HG02981 (cell line): ENCODE measurements around the gene FBXO11.
A peak's percentile ranks its signal among the peaks of the same experiment; 100 is the strongest.
"Not testable (repeated sequence)": the region's sequence is repeated elsewhere in the genome, so short reads cannot be mapped to it uniquely, and the experiment has no call there.

Experiments used
- ATAC-seq: cut with Tn5 transposase; IDR thresholded peaks from one replicate; pipeline ENCODE4 v1.9.1; 2021; ENCODE audit warnings: mild to moderate bottlenecking, moderate library complexity; ENCODE audit not compliant: unreplicated experiment

The FBXO11 gene

DNA sequence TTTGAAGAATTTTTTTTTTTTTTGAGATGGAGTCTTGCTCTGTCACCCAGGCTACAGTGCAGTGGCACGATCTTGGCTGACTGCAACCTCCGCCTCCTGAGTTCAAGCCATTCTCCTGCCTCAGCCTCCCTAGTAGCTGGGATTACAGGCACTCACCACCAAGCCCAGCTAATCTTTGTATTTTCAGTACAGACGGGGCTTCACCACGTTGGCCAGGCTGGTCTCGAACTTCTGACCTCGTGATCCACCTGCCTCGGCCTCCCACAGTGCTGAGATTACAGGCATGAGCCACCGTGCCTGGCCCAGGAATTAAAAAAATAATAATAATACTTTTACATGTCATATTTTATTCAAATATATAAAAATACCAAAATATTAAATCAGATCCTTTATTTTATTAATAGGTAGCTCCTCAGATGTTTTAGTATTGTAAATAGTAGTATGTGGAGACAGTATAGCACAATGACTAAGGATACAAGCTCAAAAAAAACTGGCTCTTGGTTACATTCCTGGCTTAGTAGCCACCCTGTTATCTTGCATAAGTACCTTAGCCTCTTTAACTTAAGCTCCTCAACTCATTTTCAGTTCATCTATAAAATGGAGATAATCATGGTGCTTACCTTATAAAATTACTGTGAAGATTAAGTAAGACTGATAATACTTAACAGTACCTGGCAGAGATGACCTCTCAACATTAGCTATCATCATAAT lies 53.1 kb downstream of the FBXO11 start:
- not testable (repeated sequence) for ATAC-seq

DNA sequence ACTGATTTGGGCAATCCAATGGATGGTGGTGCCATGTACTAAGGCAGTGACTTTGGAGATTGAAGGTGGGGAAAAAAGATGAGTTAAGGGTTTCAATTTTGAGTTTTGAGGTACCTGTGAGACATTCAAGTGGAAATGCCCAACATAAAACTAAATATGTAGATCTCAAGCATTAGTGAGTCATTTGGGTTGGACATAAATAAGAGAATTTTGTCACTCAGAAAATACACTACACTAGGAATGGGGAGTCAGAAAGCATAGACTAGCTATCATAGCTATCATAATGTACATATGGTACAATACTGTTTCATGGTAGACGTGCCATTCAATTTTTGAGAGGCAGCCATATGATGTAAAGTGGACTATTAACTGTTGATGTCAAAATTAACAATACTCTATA lies 56.1 kb downstream of the FBXO11 start:
- ATAC-seq: no peak

DNA sequence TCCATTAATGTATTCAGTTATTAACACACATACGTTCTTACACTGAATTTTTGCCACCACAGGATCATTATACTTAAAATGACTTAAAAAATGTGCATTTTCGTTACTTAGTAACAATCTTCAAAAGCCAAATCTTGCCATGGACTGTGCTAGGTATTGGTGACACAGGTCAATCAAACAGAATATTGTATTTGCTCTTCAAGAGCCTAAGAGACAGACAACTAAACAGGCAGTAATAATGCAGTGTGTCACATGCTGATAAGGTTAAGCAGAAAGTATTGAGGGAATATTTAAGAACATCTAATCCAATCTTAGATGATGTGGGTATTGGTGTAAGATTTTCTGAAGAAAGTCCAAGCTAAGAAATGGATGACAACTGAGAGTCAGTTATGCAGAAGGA lies 56.9 kb downstream of the FBXO11 start:
- ATAC-seq: no peak

DNA sequence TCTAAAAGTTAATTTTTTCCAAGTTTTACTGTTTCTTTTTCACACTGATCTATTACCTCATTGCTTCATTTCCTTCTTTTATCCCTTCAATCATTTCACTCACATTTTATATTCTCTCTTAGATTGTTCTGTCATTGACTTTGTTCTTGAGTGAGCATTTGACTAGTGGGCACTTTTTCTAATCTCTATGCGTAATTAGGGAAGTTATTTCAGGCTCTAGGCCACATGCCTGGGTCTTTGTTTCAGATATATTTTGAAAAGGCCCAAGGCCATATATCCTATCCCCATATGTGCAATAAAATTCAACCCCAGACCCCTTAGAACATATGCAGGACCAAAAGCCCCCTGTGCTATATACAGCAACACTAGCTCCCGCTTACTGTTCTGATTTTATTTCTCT lies 62.1 kb downstream of the FBXO11 start:
- ATAC-seq: no peak

DNA sequence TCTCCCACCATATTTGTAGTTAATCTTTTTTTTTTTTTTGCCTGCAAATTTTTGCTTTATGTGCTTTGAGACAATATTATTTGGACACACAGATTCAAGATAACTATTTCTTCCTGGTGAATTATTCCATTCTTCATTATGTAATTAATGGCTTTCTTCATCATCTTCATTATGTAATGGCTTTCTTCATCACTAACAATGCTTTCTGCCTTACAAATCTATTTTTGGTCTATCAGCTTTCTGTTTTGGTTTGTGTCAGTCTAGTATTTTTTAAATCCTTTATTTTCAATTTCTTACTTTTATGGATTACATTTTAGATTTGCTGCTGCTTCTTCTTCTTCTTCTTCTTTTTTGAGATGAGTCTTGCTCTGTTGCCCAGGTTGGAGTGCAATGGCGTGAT lies 62.9 kb downstream of the FBXO11 start:
- ATAC-seq: no peak

DNA sequence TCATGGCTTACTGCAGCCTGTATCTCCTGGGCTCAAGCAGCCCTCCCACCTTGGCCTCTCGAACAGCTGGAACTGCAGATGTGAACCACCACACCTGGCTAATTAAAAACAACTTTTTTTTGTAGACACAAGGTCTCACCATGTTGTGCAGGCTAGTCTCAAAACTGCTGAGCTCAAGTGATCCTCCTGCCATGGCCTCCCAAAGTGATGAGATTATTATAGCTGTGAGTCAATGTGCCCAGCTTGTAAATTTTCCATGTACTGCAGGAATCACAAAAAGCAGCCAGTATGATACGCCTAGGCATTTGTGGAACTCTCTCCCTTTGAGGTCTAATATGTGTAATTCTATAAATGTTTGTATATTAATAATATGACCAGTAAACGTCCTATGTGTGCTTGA lies 63.5 kb downstream of the FBXO11 start:
- no peak for ATAC-seq

DNA sequence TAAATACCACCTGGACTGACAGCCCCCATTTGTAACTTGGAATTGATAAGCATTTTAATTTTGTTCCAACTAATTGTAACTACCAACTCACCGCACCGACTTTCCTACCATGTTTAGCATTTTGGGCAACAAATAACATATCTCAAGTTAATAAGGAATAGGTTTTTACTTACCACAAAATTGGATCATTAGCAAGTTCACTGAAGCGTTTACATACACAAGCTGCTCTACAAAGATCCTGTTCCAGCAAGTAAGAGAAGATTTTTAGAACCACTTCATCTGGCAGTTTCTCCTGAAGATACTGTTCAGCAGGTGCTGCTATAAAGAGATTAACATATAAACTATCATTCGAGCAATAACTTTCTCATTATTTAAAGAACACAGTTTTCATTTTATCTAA lies 67.6 kb downstream of the FBXO11 start:
- ATAC-seq: no peak

DNA sequence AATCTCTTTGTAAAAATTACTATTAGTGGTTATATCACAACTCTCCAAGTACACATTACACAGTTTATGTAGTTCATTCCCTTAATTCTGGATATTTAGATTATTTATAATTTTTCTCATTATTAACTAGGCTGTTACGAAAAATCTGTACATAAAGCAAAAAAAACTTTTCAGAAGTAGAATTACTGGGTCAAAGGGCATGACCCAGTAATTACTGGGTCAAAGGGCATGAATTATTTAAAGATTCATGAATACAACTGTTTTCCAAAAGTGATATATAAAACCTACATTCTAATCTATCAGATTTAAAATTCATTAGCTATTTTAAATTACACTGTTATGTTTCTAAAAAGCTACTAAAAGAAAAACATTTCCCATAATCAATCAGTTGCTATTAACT lies 68.0 kb downstream of the FBXO11 start:
- ATAC-seq: no peak

DNA sequence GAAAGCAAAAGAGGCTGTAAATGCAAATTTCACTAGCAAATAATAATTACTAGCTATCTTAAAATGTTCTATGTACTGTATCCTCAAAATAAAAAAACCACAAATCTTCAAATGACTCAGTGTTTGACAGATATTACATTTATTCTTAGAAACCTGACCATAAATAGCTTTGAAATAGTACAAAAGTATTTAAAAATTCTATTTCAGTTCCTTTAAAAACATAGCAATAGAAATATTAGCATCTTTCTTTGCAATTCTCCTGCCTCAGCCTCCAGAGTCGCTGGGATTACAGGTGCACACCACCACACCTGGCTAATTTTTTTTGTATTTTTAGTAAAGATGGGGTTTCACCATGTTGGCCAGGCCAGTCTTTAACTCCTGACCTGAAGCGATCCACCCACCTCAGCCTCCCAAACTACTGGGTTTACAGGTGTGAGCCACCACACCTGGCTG lies 72.8 kb downstream of the FBXO11 start:
- peak; percentile 82 for ATAC-seq

DNA sequence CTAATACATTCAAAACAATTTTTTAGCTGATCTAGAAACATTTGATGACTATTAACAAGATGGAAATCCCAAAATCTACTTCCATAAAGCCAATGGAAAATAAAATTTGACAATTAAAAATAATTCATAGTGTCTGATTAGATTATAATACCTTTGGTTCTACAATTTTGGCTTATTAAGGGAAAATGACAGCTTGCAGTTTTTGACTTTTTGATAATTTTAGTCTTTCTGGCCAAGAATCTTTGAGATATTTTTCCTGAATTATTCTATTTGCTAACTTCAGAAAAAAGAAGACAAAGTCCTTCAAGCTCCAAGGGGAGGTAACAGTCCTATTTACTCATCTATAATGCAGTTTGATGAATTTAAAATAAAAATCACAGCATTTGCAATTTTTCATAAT lies 83.8 kb downstream of the FBXO11 start:
- no peak for ATAC-seq

DNA sequence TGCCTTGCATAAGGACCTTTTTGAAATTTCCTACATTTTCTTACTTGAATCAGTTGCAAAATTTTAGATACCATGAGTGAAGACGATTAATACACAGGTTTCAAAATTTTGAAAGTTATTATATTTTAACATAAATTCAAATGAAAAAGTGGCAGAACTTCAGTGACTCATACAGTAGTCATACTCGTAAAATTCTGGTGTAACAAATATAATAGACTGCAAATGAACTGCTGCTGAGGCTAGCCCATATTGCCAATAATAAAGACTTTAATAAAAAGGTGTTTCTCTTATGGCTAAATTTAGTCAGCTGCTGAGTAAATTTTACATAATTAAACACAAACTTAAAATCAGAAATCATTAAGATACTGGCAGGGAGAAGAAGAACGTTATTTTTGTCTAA lies 86.5 kb downstream of the FBXO11 start:
- ATAC-seq: no peak

DNA sequence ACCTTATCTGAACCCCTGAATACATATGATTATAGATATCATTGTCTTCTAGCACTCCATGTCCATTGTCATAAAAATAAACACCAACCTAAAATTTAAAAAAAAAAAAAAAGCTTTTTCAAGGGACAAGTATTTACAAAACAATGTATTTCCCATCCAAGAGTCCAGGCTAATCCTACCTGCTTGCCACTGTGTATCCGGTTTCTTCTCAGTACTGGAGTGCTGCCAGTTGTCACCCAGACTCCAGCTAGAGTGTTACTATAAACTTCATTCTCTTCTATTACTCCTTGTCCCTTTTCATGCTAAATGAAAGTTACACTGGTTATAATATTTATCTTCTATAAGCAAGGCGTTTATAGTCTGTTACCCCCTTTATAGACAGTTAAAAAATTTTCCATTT lies 87.5 kb downstream of the FBXO11 start:
- ATAC-seq: no peak

DNA sequence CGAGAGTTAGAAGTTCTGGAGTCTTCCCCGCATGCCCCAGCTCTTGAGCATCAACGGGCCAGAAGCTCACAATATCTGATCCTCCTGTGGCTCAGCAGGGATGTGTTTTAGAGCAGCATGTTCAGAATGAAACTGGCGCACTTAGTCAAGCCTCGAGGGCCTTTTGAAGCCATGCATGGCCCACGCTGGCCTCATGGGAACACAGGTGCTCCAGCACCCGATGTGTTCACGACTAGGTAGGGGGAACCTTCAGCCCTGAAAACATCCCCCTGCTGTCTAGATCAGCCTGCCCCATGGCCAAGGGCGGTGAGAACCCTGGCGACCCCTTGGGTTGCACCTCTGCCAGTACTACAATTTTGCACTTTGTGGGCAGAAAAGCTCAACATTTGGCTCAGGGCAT lies 90.5 kb downstream of the FBXO11 start:
- no peak for ATAC-seq

DNA sequence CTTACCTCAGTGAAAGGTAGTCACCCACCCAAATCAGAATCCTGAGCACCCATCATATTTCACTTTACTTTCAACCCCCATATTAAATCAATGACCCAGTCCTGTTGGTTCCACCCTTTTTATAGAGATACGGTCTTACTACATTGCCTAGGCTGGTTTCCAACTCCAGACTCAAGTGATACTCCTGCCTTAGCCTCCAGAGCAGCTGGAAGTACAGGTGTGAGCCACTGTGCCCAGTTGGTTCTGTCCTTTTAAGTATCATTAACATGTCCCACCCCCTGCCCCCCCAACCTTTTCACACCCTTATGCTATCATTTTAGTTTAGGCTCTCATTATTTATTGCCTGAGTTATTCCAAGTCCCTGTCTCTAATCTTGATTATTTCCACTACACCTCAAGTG lies 94.6 kb downstream of the FBXO11 start:
- no peak for ATAC-seq

DNA sequence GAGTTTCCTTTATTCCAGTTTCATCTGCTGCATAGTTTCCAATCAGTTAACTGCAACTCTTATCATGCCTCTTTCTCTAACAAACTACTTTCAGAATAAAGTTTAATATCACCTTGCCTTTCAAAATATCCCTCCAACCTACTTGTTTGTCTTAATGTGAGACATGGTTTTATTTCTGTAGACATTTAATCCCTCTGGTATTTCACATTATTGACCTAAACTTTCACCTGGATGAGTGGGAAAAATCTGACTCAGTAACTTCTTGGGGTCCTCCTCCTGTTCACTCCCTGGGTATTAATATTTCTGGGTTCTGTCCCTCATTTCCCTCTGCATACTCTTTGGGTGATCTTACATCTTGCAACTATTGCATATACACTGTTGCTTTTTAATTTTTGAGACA lies 95.4 kb downstream of the FBXO11 start:
- no peak for ATAC-seq

DNA sequence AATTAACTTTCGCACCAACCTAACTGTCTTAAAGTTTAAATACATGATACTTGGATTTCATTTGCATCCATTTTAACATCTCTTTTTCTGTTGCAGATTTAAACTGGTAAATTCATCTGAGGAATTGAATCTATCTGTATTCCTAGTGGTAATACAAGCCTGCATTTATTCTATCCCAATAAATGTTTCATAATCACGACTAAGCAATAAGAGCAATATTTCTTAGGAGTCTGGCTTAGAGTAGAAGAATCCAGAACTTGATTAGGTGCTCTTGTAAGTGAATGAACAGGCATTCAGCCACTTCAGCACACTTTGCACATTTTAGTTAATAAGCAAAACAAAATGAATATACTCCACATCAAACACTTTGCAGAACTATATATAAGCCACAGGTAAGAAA lies 96.4 kb downstream of the FBXO11 start:
- ATAC-seq: no peak

DNA sequence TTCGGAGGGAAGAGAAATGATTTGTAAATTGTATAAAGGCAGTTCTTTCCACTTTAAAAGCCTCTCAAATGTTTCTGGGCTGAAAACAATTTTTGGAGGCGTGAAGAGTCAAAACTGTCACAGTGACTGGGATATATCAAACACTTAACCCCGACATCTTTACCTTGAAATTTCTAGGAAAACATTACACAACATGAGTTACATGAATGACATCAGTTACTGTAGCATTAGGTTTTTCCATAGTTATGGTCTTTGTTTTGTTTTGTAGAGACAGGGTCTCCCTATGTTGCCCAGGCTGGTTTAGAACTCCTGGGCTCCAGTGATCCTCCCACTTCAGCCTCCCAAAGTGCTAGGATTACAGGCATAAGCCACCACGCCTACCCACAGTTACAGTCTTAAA lies 97.7 kb downstream of the FBXO11 start:
- no peak for ATAC-seq

DNA sequence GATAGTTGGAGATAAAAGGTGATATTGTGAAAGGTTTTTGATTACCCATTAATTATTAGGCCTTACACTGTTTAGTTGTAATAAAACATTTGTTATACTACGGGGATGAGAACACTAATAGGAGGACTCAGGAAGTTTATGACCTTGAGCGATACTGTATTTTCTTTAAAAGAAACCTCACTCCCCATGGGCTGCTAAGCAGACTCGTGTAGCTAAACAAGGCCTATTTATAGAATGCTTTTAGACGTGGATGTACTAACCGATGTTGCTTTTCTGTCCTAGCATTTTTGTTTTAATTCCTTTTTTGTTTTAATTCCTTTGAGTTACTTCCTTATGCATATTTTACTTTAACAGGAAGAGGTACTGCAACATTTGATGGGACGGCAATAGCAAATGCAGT lies 100.4 kb downstream of the FBXO11 start:
- ATAC-seq: no peak

DNA sequence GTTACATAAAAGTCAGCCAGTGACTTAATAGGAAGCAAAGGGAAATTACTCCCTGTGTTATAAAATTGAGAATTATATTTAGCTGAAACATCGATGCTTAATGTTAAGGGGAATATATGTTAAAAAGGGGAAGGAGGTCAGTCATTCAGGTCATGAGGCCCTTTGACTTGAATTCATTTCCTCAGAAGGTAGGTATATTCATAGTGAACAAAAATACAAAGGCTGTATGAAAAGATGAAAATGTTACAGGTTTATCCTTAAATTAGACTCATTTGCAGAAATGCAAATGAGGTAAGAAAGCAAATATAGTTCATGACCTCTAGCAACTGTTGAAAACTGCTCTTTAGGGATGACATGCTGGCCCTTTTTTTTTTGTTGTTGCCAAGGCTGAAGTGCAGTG lies 102.5 kb downstream of the FBXO11 start:
- no peak for ATAC-seq

DNA sequence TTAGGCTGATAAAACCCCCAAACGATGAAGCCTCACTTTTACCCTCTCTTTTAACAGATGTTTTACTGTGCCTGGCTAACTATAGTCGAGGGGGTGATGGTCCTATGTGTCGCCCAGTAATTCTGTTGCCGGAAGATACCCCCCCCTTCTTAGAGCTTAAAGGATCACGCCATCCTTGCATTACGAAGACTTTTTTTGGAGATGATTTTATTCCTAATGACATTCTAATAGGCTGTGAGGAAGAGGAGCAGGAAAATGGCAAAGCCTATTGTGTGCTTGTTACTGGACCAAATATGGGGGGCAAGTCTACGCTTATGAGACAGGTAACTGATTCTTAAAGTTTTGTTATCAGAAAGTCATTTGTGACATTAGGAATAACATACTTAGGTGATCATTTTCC lies 102.9 kb downstream of the FBXO11 start:
- no peak for ATAC-seq

DNA sequence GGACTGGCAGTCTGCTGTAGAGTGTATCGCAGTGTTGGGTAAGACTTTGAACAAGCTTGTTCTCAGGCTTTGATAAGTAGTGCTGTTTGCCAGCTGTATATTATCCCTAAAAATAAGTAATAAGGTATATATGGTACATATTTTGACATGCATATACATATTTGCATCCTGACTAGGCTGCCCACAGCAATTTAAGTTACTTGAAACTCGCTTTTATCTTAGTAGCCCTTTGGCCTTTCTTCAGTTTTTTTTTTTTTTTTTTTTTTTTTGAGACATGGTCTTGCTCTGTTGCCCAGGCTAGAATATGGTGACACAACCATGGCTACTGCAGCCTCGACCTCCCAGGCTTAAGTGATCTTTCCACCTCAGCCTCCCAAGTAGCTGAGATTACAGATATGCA lies 105.2 kb downstream of the FBXO11 start:
- no peak for ATAC-seq

DNA sequence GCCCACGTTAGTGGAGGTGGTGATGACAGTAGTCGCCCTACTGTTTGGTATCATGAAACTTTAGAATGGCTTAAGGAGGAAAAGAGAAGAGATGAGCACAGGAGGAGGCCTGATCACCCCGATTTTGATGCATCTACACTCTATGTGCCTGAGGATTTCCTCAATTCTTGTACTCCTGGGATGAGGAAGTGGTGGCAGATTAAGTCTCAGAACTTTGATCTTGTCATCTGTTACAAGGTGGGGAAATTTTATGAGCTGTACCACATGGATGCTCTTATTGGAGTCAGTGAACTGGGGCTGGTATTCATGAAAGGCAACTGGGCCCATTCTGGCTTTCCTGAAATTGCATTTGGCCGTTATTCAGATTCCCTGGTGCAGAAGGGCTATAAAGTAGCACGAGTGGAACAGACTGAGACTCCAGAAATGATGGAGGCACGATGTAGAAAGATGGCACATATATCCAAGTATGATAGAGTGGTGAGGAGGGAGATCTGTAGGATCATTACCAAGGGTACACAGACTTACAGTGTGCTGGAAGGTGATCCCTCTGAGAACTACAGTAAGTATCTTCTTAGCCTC lies 107.2 kb downstream of the FBXO11 start:
- no peak for ATAC-seq

DNA sequence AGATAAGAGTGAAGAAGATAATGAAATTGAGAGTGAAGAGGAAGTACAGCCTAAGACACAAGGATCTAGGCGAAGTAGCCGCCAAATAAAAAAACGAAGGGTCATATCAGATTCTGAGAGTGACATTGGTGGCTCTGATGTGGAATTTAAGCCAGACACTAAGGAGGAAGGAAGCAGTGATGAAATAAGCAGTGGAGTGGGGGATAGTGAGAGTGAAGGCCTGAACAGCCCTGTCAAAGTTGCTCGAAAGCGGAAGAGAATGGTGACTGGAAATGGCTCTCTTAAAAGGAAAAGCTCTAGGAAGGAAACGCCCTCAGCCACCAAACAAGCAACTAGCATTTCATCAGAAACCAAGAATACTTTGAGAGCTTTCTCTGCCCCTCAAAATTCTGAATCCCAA lies 107.7 kb downstream of the FBXO11 start:
- no peak for ATAC-seq
